Measurements from ENCODE around the gene SLC25A12.

SLC25A12 gene

GRCh38 chr2:171874963-171875362 is 19.1 kb downstream of the SLC25A12 start:
- no peak for DNase-seq (ENCODE audit: low read depth)
- H3K4me3 ChIP-seq (ENCODE audit: low read depth, low read length) = no peak overlapping the region
- no peak for TF ChIP-seq CTCF (IDR thresholded peaks at IDR 0.05; ENCODE audit: low read depth, low read length, missing control alignments)

- no peak for TF ChIP-seq CTCF (IDR thresholded peaks at IDR 0.05; ENCODE audit: low read depth, low read length, missing control alignments)
- no peak for DNase-seq (ENCODE audit: low read depth)
- H3K4me3 ChIP-seq (ENCODE audit: low read depth, low read length) = no peak overlapping the region
Measured at GRCh38 chr2:171874517-171874916, 19.5 kb downstream of the SLC25A12 start.

GRCh38 chr2:171864357-171864985 is 29.6 kb downstream of the SLC25A12 start:
- no peak for DNase-seq (ENCODE audit: low read depth)
- H3K4me3 ChIP-seq (ENCODE audit: low read depth, low read length) = no peak overlapping the region
- no peak for TF ChIP-seq CTCF (IDR thresholded peaks at IDR 0.05; ENCODE audit: low read depth, low read length, missing control alignments)

GRCh38 chr2:171862501-171862900 is 31.5 kb downstream of the SLC25A12 start:
- no peak for TF ChIP-seq CTCF (IDR thresholded peaks at IDR 0.05; ENCODE audit: low read depth, low read length, missing control alignments)
- no peak for DNase-seq (ENCODE audit: low read depth)
- no peak overlapping the region for H3K4me3 ChIP-seq (ENCODE audit: low read depth, low read length)

GRCh38 chr2:171858397-171858958 is 35.6 kb downstream of the SLC25A12 start:
- no peak for DNase-seq (ENCODE audit: low read depth)
- no peak overlapping the region for H3K4me3 ChIP-seq (ENCODE audit: low read depth, low read length)
- TF ChIP-seq CTCF (IDR thresholded peaks at IDR 0.05; ENCODE audit: low read depth, low read length, missing control alignments) = no peak

GRCh38 chr2:171855401-171855800 is 38.6 kb downstream of the SLC25A12 start:
- TF ChIP-seq CTCF (IDR thresholded peaks at IDR 0.05; ENCODE audit: low read depth, low read length, missing control alignments) = no peak
- no peak for DNase-seq (ENCODE audit: low read depth)
- no peak overlapping the region for H3K4me3 ChIP-seq (ENCODE audit: low read depth, low read length)

GRCh38 chr2:171852366-171852888 is 41.6 kb downstream of the SLC25A12 start:
- no peak for TF ChIP-seq CTCF (IDR thresholded peaks at IDR 0.05; ENCODE audit: low read depth, low read length, missing control alignments)
- H3K4me3 ChIP-seq (ENCODE audit: low read depth, low read length) = no peak overlapping the region
- no peak for DNase-seq (ENCODE audit: low read depth)

Measured in GM12864 (cell line).